H9 (cell line): ENCODE results near the gene ACYP1. TPM values are rescaled to one million over a fixed set of nuclear protein-coding genes. Genes with fewer than 3 reads are reported as not detected.

Experiments
- DNase-seq: peaks from one replicate; pipeline ENCODE4 v3.0.0-alpha.2; 2017
- H2AFZ ChIP-seq: one replicate; pipeline ENCODE4 v1.6.1; 2013; ENCODE audit warnings: mild to moderate bottlenecking, low read length, control low read depth, moderate library complexity
- H2AK5ac ChIP-seq: 2 replicates; pipeline ENCODE4 v1.6.1; 2013; ENCODE audit warnings: low read length, control low read depth, mixed read lengths; ENCODE audit not compliant: insufficient read length
- H2BK120ac ChIP-seq: one replicate; pipeline ENCODE4 v1.6.1; 2013; ENCODE audit warnings: low read depth, mild to moderate bottlenecking, low read length, control low read depth, inconsistent platforms; ENCODE audit not compliant: poor library complexity, severe bottlenecking
- H2BK12ac ChIP-seq: 2 replicates; pipeline ENCODE4 v1.6.1; 2013; ENCODE audit warnings: low read length, control low read depth, mixed read lengths, low read depth; ENCODE audit not compliant: insufficient read length
- H2BK15ac ChIP-seq: 2 replicates; pipeline ENCODE4 v1.6.1; 2013; ENCODE audit warnings: low read depth, low read length, control low read depth
- H2BK20ac ChIP-seq: one replicate; pipeline ENCODE4 v1.6.1; 2013; ENCODE audit warnings: low read depth, mild to moderate bottlenecking, low read length, control low read depth, inconsistent platforms; ENCODE audit not compliant: poor library complexity, severe bottlenecking
- H2BK5ac ChIP-seq: 2 replicates; pipeline ENCODE4 v1.6.1; 2013; ENCODE audit warnings: low read length, control low read depth, mixed read lengths; ENCODE audit not compliant: insufficient read length
- H3K14ac ChIP-seq: 2 replicates; pipeline ENCODE4 v1.6.1; 2013; ENCODE audit warnings: low read length, control low read depth; ENCODE audit not compliant: insufficient read depth
- H3K18ac ChIP-seq: 2 replicates; pipeline ENCODE4 v1.6.1; 2013; ENCODE audit warnings: low read depth, mild to moderate bottlenecking, mixed read lengths, low read length, control low read depth; ENCODE audit not compliant: insufficient read length
- H3K23ac ChIP-seq: 2 replicates; pipeline ENCODE4 v1.6.1; 2013; ENCODE audit warnings: low read length, control low read depth, mixed read lengths, low read depth; ENCODE audit not compliant: insufficient read length
- H3K23me2 ChIP-seq: 2 replicates; pipeline ENCODE4 v1.6.1; 2013; ENCODE audit warnings: low read depth, mild to moderate bottlenecking, mixed read lengths, low read length, control low read depth; ENCODE audit not compliant: insufficient read length, poor library complexity, severe bottlenecking
- H3K27ac ChIP-seq: 2 replicates; pipeline ENCODE4 v1.5.1; 2013; ENCODE audit warnings: low read length, control low read depth, mixed read lengths, low read depth; ENCODE audit not compliant: insufficient read length
- H3K27me3 ChIP-seq: 2 replicates; pipeline ENCODE4 v1.6.1; 2013; ENCODE audit warnings: low read length, control low read depth, inconsistent platforms; ENCODE audit not compliant: insufficient read depth
- H3K4ac ChIP-seq: 2 replicates; pipeline ENCODE4 v1.6.1; 2013; ENCODE audit warnings: low read depth, mild to moderate bottlenecking, control low read depth, inconsistent platforms, low read length, moderate library complexity
- H3K4me1 ChIP-seq: 2 replicates; pipeline ENCODE4 v1.6.1; 2013; ENCODE audit warnings: low read length, control low read depth, inconsistent platforms; ENCODE audit not compliant: insufficient read depth
- H3K4me2 ChIP-seq: 2 replicates; pipeline ENCODE4 v1.6.1; 2013; ENCODE audit warnings: low read length, control low read depth, mixed read lengths; ENCODE audit not compliant: insufficient read length, insufficient read depth
- H3K56ac ChIP-seq: 2 replicates; pipeline ENCODE4 v1.6.1; 2013; ENCODE audit warnings: low read depth, mild to moderate bottlenecking, mixed read lengths, low read length, control low read depth; ENCODE audit not compliant: insufficient read length
- H3K79me1 ChIP-seq: 2 replicates; pipeline ENCODE4 v1.6.1; 2013; ENCODE audit warnings: low read depth, mild to moderate bottlenecking, moderate library complexity, low read length, control low read depth, inconsistent platforms; ENCODE audit not compliant: insufficient read depth, poor library complexity, severe bottlenecking
- H3K79me2 ChIP-seq: 2 replicates; pipeline ENCODE4 v1.6.1; 2013; ENCODE audit warnings: low read length, control low read depth, inconsistent platforms; ENCODE audit not compliant: insufficient read depth
- H3K9ac ChIP-seq: 2 replicates; pipeline ENCODE4 v1.6.1; 2013; ENCODE audit warnings: low read length, control low read depth, mixed read lengths; ENCODE audit not compliant: insufficient read length; ENCODE audit errors: extremely low read depth
- H3K9me3 ChIP-seq: one replicate; pipeline ENCODE4 v1.6.1; 2013; ENCODE audit warnings: low read depth, low read length, inconsistent platforms; ENCODE audit not compliant: control insufficient read depth
- H3T11ph ChIP-seq: one replicate; pipeline ENCODE4 v1.6.1; 2013; ENCODE audit warnings: mild to moderate bottlenecking, low read length, control low read depth, inconsistent platforms
- H4K20me1 ChIP-seq: one replicate; pipeline ENCODE4 v1.6.1; 2013; ENCODE audit not compliant: control insufficient read depth, insufficient read length, insufficient read depth
- H4K5ac ChIP-seq: 2 replicates; pipeline ENCODE4 v1.6.1; 2013; ENCODE audit warnings: low read depth, mild to moderate bottlenecking, mixed read lengths, low read length, control low read depth; ENCODE audit not compliant: insufficient read length
- H4K8ac ChIP-seq: replicated peaks from 2 replicates; pipeline ENCODE4 v1.6.1; 2013; ENCODE audit warnings: low read length, control low read depth, mixed read lengths, low read depth; ENCODE audit not compliant: insufficient read length
- H4K91ac ChIP-seq: 2 replicates; pipeline ENCODE4 v1.6.1; 2013; ENCODE audit warnings: low read depth, mild to moderate bottlenecking, moderate library complexity, mixed read lengths, low read length, control low read depth; ENCODE audit not compliant: insufficient read length
- H3K27ac Mint-ChIP-seq, 3 experiments: 2 replicates in 2 of 3; 3 replicates in 1 of 3; pipeline ENCODE4 v1.8.0; 2020 to 2021; ENCODE audit warnings: mixed read lengths in 3 of 3, mild to moderate bottlenecking in 1 of 3, moderate library complexity in 1 of 3
- H3K27me3 Mint-ChIP-seq: 2 replicates; pipeline ENCODE4 v1.8.0; 2021; ENCODE audit warnings: low read depth, mild to moderate bottlenecking, moderate library complexity, mixed read lengths
- H3K36me3 Mint-ChIP-seq, 3 experiments: 2 replicates in 2 of 3; 3 replicates in 1 of 3; pipeline ENCODE4 v1.8.0; 2020 to 2021; ENCODE audit warnings: low read depth in 3 of 3, mixed read lengths in 3 of 3; ENCODE audit not compliant: insufficient read depth in 1 of 3
- H3K4me1 Mint-ChIP-seq, 2 experiments: 2 replicates each; pipeline ENCODE4 v1.8.0; 2020; ENCODE audit warnings: mixed read lengths in 2 of 2
- H3K4me3 Mint-ChIP-seq, 2 experiments: 2 replicates in 1 of 2; 3 replicates in 1 of 2; pipeline ENCODE4 v1.8.0; 2020 to 2021; ENCODE audit warnings: mild to moderate bottlenecking in 2 of 2, mixed read lengths in 2 of 2, moderate library complexity in 1 of 2
- H3K9me3 Mint-ChIP-seq, 2 experiments: 2 replicates in 1 of 2; 3 replicates in 1 of 2; pipeline ENCODE4 v1.8.0; 2020; ENCODE audit warnings: mild to moderate bottlenecking in 2 of 2, mixed read lengths in 2 of 2, moderate library complexity in 1 of 2
- CTCF ChIP-seq: fragments of 200-600 bp; sonication (generic); conservative IDR thresholded peaks from 3 replicates; pipeline ENCODE4 v1.8.0; 2021; ENCODE audit warnings: antibody characterized with exemption, mild to moderate bottlenecking
- WGBS: extraction: QIAGEN DNeasy Blood & Tissue Kit; methylation state at CpG from one replicate; pipeline ENCODE4 v1.1.7; 2013; ENCODE audit warnings: missing lambda C conversion rate, low lambda C conversion rate, mixed read lengths; ENCODE audit not compliant: insufficient read length; ENCODE audit errors: extremely low coverage; 5-methylcytosine and 5-hydroxymethylcytosine counted together
- total RNA-seq: library from RNA; stranded (reverse); gene quantifications from 2 replicates; pipeline ENCODE4 v1.2.1, GENCODE V29; 2021

ACYP1 gene
- total RNA-seq, 1 experiment from 2014 or later: 18.9 TPM

DNA sequence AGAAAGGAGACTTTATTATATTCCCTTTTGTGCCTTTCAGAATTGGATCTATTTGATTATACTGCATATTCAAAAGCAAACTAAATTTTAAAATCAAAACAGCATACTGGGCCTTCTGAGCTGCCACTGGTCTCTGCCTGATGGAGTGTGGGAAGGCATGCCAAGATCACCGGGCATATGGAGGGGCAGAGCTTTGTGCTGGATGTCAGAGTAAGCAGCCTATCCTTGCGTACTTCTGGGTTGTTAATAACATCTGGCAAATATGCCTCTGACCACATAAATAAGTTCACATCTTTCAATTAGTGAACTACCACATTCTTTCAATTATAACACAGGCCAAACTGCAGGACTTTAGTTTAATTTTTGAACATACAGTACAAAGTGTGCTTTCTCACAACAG is 30.9 kb downstream of the ACYP1 start:
- H3K4me2 ChIP-seq: no peak overlapping the region
- H4K20me1 ChIP-seq: no peaks in the 10 kb centered on the region
- Mint-ChIP-seq H3K9me3 (no peaks in the 10 kb centered on the region), H3K4me1 (no peaks in the 10 kb centered on the region), H3K36me3 (peaks cover 5 to 45% (median 21%) of the 10 kb centered on the region in 3 experiments; a peak in 5 of 7 replicates), H3K4me3 (no peak overlapping the region), H3K27ac (no peak overlapping the region), H3K27me3 (no peaks in the 10 kb centered on the region)
- no peak overlapping the region for H3K4ac ChIP-seq
- TF ChIP-seq CTCF: no peak
- H2BK120ac ChIP-seq: no peak overlapping the region
- H3T11ph ChIP-seq: no peak overlapping the region
- H4K5ac ChIP-seq: no peak overlapping the region
- H2BK20ac ChIP-seq: no peak overlapping the region
- no peak overlapping the region for H4K91ac ChIP-seq
- no CpG with 5 or more reads among the region's 2 CpGs for WGBS
- DNase-seq: no peak
- H2AFZ ChIP-seq: no peak overlapping the region
- no peaks in the 10 kb centered on the region for H3K79me1 ChIP-seq
- H3K14ac ChIP-seq: no peak overlapping the region
- H3K23ac ChIP-seq: no peak overlapping the region
- H4K8ac ChIP-seq: no peak overlapping the region
- no peak overlapping the region for H2BK12ac ChIP-seq
- no peak overlapping the region for H3K18ac ChIP-seq
- no peak overlapping the region for H2AK5ac ChIP-seq
- no peaks in the 10 kb centered on the region for H3K27me3 ChIP-seq
- H3K4me1 ChIP-seq: no peaks in the 10 kb centered on the region
- H3K9ac ChIP-seq: no peak overlapping the region
- no peak overlapping the region for H3K27ac ChIP-seq
- no peak overlapping the region for H3K56ac ChIP-seq
- H3K79me2 ChIP-seq: no peaks in the 10 kb centered on the region
- no peaks in the 10 kb centered on the region for H3K23me2 ChIP-seq
- no peaks in the 10 kb centered on the region for H3K9me3 ChIP-seq
- H2BK5ac ChIP-seq: no peak overlapping the region
- H2BK15ac ChIP-seq: no peak overlapping the region
